ENCODE measurements around the gene ONECUT2.

The ONECUT2 gene

DNA sequence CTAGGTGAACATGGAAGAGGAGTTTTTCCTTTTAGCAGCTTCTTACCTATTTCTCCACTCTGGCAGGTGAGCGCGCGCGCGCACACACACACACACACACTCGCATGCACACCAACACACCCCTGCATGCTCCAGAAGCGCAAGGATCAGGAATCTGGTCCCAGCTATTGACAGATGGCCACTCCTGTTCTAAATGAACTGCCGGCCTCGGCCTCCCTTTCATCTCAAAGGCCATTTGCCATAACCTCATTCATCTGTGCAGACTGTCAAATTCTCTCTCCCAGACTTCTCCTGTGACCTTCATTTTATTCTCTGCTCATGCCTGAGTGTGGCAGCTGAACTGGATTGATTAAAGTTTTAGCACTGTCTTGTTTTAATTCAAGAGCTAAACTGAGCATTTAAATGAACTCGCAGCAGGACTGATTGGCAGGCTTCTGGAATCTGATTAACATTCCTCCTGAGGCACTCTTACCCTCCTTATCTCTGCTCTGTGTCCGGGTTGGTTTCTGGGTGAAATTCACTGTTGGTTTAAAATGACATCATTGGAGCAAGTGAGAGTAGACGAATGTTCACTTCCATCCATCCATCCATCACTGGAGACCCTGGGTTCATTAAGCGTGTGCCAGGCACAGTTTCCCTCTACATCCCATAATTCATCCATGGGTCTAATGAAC is 92.5 kb downstream of the ONECUT2 start:
- H3K4me2 ChIP-seq (ENCODE audit: low read depth, low read length, poor library complexity, severe bottlenecking), result no peak overlapping the region
- no peak overlapping the region for H3K27ac ChIP-seq (ENCODE audit: low read depth, low read length)
- no peak overlapping the region for H2AFZ ChIP-seq (ENCODE audit: low read depth, low read length, severe bottlenecking)
- no peaks in the 10 kb centered on the region for H3K27me3 ChIP-seq (ENCODE audit: low read length)
- no peaks in the 10 kb centered on the region for H3K9me2 ChIP-seq (replicated peaks; ENCODE audit: insufficient read depth, low read length)
- H3K9me3 ChIP-seq (ENCODE audit: insufficient read depth, low read length), result no peaks in the 10 kb centered on the region
- no peaks in the 10 kb centered on the region for H3K36me3 ChIP-seq (ENCODE audit: low read length)
- H3K4me3 ChIP-seq (ENCODE audit: insufficient read depth, low read length, poor library complexity, severe bottlenecking), result no peak overlapping the region
- TF ChIP-seq, protein P1, sequence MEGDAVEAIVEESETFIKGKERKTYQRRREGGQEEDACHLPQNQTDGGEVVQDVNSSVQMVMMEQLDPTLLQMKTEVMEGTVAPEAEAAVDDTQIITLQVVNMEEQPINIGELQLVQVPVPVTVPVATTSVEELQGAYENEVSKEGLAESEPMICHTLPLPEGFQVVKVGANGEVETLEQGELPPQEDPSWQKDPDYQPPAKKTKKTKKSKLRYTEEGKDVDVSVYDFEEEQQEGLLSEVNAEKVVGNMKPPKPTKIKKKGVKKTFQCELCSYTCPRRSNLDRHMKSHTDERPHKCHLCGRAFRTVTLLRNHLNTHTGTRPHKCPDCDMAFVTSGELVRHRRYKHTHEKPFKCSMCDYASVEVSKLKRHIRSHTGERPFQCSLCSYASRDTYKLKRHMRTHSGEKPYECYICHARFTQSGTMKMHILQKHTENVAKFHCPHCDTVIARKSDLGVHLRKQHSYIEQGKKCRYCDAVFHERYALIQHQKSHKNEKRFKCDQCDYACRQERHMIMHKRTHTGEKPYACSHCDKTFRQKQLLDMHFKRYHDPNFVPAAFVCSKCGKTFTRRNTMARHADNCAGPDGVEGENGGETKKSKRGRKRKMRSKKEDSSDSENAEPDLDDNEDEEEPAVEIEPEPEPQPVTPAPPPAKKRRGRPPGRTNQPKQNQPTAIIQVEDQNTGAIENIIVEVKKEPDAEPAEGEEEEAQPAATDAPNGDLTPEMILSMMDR (IDR thresholded peaks at IDR 0.05; ENCODE audit: insufficient read depth, low read length, poor library complexity, severe bottlenecking), result no peak
- TF ChIP-seq EZH2phosphoT487 (conservative IDR thresholded peaks at IDR 0.05; ENCODE audit: low read length), result no peak
- H3K79me2 ChIP-seq (ENCODE audit: insufficient read depth, low read length), result no peaks in the 10 kb centered on the region
- H3F3A ChIP-seq (ENCODE audit: insufficient read depth), result no peaks in the 10 kb centered on the region
- H4K20me1 ChIP-seq (ENCODE audit: low read depth, low read length), result no peaks in the 10 kb centered on the region
- no peak overlapping the region for H3K9ac ChIP-seq (ENCODE audit: low read length)

DNA sequence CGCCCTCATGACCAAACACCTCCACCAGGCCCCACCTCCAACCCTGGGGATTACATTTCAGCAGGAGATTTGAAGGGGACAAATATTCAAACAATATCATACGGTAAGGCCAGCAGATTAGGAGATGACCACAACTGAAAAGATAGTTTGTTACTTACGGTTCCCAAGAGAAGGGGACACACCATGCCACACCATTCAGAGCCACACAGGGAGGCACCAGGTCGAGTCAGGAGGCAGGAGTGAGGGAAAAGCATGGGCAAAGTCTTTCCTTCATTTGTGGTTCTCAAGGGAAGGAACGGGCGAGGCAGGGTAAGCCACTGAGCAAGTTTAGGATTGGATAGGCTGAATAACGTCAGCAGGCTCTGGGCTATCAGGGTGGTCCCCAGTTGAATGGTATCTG is 94.0 kb downstream of the ONECUT2 start:
- Histone ChIP-seq H2AFZ (ENCODE audit: low read depth, low read length, severe bottlenecking) (no peak overlapping the region), H3K4me3 (ENCODE audit: insufficient read depth, low read length, poor library complexity, severe bottlenecking) (no peak overlapping the region), H3K9me2 (replicated peaks; ENCODE audit: insufficient read depth, low read length) (no peaks in the 10 kb centered on the region), H3K9ac (ENCODE audit: low read length) (no peak overlapping the region), H3K36me3 (ENCODE audit: low read length) (no peaks in the 10 kb centered on the region), H3K4me2 (ENCODE audit: low read depth, low read length, poor library complexity, severe bottlenecking) (no peak overlapping the region), H4K20me1 (ENCODE audit: low read depth, low read length) (no peaks in the 10 kb centered on the region), H3K27me3 (ENCODE audit: low read length) (no peaks in the 10 kb centered on the region), H3K27ac (ENCODE audit: low read depth, low read length) (no peak overlapping the region), H3F3A (ENCODE audit: insufficient read depth) (no peaks in the 10 kb centered on the region), H3K9me3 (ENCODE audit: insufficient read depth, low read length) (no peaks in the 10 kb centered on the region), H3K79me2 (ENCODE audit: insufficient read depth, low read length) (no peaks in the 10 kb centered on the region)
- TF ChIP-seq EZH2phosphoT487 (conservative IDR thresholded peaks at IDR 0.05; ENCODE audit: low read length), result no peak
- TF ChIP-seq, protein P1 (IDR thresholded peaks at IDR 0.05; ENCODE audit: insufficient read depth, low read length, poor library complexity, severe bottlenecking), result no peak

DNA sequence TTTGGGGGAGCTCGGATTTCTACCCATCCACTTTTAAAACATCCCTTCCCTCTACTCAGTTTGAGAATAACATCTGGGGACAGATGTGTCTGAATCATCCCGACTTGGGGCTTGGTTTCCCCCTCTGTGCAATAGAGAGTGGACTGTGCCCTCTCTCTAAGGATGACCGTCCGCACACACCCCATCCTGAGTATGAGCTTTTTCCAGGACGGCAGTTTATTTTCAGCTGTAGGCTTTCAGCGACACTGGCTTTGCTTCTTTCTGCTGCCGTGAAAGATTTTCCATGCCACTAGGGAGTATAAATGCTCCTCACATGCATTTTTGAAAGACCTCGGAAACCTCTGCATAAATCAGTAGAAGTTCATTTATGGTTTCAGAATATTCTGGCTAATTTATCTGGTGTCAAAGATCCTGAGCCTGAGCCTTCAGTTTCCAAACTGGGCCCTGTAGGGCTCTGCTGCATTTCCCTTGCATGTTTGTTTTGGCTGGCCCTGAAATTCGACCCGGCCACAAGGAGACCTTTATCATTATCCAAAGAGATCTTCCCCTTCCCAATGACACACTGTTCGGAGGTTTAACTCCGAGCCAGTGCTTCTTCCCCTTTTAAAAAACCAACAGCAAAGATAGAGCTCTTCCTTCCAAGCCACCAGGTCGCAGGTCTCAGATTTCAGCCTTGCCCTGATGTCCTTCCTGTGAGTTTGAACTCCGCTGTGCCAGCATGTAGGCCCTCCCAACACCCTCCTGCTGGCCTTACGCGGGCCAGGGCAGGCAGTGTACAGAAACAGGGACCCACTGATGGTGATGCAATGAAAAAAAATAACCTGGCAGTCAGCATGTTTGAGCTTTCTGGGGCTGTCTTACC is 98.1 kb downstream of the ONECUT2 start:
- H3K79me2 ChIP-seq (ENCODE audit: insufficient read depth, low read length), result no peaks in the 10 kb centered on the region
- H3K27ac ChIP-seq (ENCODE audit: low read depth, low read length), result no peak overlapping the region
- no peaks in the 10 kb centered on the region for H3K9me2 ChIP-seq (replicated peaks; ENCODE audit: insufficient read depth, low read length)
- no peak overlapping the region for H2AFZ ChIP-seq (ENCODE audit: low read depth, low read length, severe bottlenecking)
- H3F3A ChIP-seq (ENCODE audit: insufficient read depth), result no peaks in the 10 kb centered on the region
- TF ChIP-seq, protein P1 (IDR thresholded peaks at IDR 0.05; ENCODE audit: insufficient read depth, low read length, poor library complexity, severe bottlenecking), result no peak
- TF ChIP-seq EZH2phosphoT487 (conservative IDR thresholded peaks at IDR 0.05; ENCODE audit: low read length), result no peak
- H3K4me3 ChIP-seq (ENCODE audit: insufficient read depth, low read length, poor library complexity, severe bottlenecking), result no peak overlapping the region
- H4K20me1 ChIP-seq (ENCODE audit: low read depth, low read length), result no peaks in the 10 kb centered on the region
- no peaks in the 10 kb centered on the region for H3K27me3 ChIP-seq (ENCODE audit: low read length)
- no peak overlapping the region for H3K4me2 ChIP-seq (ENCODE audit: low read depth, low read length, poor library complexity, severe bottlenecking)
- H3K9ac ChIP-seq (ENCODE audit: low read length), result no peak overlapping the region
- no peaks in the 10 kb centered on the region for H3K36me3 ChIP-seq (ENCODE audit: low read length)
- no peaks in the 10 kb centered on the region for H3K9me3 ChIP-seq (ENCODE audit: insufficient read depth, low read length)

Data from SU-DHL-6 (cell line).